IPS-18c (cell line): ENCODE measurements around the gene EAPP.
"Not testable (repeated sequence)": the region's sequence is repeated elsewhere in the genome, so short reads cannot be mapped to it uniquely, and the experiment has no call there.

ENCODE experiments used
- H3K4me3 ChIP-seq: 2 replicates; pipeline ENCODE4 v1.7.0; 2013; ENCODE audit warnings: low read depth, mild to moderate bottlenecking, low read length, moderate library complexity; ENCODE audit not compliant: insufficient read depth
- H3K9me3 ChIP-seq: one replicate; pipeline ENCODE4 v1.6.1; 2013; ENCODE audit warnings: mild to moderate bottlenecking, low read length, moderate library complexity; ENCODE audit not compliant: control insufficient read depth, insufficient read depth

EAPP gene

DNA sequence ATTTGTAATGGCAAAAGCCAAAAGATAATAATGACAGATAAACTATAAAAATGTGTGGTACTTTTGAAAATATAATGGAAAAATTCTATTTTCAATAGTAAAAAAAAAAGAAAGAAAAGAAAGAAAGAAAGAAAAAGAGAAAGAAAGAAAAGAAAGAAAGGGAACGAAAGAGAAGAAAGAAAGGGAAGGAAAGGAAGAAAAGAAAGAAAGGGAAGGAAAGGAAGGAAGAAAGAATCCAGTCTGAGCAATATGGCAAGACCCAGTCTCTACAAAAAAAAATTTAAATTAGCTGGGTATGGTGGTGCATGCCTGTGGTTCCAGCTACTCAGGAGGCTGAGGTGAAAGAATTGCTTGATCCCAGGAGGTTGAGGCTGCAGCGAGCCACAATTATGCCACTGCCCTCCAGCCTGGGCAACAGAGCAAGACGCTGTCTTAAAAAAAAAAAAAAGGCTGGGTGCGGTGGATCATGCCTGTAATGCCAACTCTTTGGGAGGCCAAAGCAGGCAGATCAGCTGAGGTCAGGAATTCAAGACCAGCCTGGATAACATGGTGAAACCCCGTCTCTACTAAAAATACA lies 38.4 kb downstream of the EAPP start:
- Histone ChIP-seq H3K9me3 (no peaks in the 10 kb centered on the region), H3K4me3 (no peak overlapping the region)

DNA sequence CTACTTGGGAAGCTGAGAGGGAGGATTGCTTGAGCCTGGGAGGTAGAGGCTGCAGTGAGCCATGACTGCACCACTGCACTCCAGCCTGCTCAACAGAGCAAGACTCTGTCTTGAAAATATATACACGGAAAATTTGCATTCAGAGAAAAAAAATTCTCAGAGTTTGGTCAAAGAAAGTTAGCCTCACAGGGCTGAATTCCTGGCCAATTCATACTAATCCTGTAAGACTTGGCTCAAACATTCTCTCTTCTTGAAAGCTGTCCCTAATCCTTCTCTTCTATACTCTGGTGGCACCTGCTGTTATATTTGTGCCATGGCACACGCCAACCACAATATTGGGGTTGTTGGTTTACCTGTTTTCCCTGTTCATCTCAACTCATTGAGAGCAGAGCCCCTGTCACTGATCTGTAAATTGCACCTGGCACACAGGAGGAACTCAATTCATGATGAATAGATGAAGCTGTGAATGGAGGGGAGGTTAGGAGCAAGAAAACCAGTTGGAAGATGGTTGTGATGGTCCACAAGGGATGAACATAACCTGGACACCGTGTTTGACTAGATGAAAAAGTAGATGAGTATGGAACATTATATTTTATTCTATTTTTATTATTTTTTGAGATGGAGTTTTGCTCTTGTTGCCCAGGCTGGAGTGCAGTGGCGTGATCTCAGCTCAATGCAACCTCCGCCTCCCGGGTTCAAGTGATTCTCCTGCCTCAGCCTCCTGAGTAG lies 40.7 kb downstream of the EAPP start:
- Histone ChIP-seq H3K4me3 (no peak overlapping the region), H3K9me3 (no peaks in the 10 kb centered on the region)

DNA sequence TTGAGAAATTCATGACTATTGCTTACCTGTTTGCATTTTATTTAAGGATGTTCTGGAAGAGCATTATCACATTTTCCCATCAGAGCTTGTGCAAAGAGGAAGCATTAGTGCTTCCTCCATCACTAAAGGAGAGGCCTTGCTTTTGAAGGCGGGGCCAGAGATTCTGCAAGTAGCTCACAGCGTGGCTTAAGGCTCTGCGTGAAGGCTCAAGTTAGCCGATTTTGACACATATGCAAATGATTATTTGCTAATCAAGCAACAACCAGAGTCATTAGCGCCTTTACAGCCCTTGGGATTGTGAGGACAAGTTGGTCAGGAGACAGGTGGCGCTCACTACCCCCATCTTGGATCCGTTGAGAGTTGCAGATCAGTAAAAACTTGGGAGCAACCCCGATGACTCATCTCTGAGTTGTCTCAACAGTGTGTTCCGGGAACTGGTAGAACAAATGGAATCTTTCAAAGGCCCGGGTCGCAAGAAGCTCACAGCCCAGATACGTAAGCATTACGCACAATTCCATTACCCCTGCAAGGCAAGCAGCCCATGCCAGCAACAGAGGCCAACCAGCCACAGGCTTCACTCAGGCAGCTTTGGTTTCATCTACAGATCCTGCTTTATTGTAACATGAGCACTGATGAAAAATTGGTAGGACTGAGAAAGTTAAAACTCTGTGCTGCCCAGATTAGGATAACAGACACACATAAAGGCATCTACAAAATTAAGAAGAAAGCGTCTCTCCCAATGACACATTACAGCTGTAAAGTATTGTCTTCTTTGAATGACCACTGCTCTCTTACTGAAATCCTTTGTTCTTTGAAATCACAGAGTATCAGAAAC lies 42.6 kb downstream of the EAPP start:
- Histone ChIP-seq H3K9me3 (no peaks in the 10 kb centered on the region), H3K4me3 (no peak overlapping the region)

DNA sequence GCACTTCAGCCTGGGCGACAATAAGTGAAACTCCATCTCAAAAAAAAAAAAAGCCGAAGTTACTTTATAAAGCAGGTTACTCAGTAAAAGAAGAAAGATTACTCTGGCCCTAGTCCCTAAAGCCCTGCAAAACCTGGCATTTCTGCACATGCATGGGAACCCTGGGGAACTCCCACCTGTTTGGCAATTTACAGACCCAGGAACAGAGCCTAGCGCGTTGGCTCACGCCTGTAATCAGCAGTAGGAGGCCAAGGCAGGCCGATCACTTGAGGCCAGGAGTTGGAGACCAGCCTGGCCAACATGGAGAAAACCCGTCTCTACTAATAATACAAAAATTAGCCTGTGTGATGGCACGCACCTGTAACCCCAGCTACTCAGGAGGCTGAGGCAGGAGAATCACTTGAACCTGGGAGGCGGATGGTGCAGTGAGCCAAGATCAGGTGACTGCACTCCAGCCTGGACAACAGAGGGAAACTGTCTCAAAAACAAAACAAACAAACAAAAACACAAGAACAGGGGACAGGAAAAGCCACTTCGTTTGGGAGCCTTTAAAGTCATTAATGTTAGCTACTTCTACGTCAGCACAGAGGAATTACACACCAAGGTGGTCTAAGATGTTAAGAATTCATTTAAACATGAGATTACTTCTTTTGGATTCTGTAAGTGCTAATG lies 43.4 kb downstream of the EAPP start:
- H3K9me3 ChIP-seq: no peaks in the 10 kb centered on the region
- no peak overlapping the region for H3K4me3 ChIP-seq

DNA sequence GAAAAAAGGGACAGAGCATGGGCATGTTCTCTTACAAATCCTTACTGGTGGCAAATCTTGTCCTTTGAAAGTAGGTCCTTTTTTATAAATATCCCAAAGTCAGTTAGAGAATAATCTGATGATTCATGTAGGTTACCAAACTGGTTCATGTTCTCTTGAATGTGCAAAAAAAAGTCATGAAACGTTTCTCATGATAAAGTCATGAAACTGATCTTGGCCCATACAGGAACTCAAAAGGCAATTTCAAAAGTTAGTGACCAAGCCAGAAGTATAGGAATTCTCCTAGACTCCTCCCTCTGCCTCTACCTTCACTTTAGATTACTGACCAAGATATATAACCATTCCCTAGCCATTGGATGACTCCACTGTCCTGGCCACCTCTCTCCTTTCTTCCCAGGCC lies 50.2 kb downstream of the EAPP start:
- Histone ChIP-seq H3K9me3 (no peaks in the 10 kb centered on the region), H3K4me3 (no peak overlapping the region)

DNA sequence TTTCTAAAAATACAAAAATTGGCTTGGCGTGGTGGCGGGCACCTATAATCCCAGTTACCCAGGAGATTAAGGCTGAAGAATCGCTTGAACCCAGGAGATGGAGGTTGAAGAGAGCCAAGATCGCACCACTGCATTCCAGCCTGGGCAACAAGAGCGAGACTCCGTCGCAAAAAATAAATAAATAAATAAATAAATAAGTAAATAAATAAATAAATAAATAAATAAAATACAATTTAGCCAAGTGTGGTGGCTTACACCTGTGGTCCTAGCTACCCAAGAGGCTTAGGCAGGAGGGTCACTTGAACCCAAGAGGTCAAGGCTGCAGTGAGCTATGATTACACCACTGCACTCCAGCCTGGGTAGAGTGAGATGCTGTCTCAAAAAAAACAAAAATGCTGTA lies 51.0 kb downstream of the EAPP start:
- Histone ChIP-seq H3K4me3 (no peak overlapping the region), H3K9me3 (no peaks in the 10 kb centered on the region)

DNA sequence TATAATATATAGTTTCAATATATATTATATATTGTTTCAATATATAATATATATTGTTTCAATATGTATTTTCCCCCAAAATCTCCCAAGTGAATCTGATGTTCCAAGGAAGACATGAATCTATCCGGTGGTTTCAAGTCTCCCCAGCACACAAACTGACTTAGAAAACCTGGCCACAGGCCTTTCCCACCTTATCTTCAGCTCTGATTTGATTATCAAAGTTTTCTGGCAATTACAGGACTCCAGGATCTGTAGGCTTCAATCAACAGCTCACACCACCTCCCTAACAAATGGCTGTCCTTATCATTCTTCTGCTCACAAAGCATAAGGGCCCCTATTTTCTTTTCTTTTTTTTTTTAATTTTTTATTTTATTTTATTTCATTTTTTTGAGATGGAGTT lies 54.8 kb downstream of the EAPP start:
- Histone ChIP-seq H3K9me3 (no peaks in the 10 kb centered on the region), H3K4me3 (no peak overlapping the region)

DNA sequence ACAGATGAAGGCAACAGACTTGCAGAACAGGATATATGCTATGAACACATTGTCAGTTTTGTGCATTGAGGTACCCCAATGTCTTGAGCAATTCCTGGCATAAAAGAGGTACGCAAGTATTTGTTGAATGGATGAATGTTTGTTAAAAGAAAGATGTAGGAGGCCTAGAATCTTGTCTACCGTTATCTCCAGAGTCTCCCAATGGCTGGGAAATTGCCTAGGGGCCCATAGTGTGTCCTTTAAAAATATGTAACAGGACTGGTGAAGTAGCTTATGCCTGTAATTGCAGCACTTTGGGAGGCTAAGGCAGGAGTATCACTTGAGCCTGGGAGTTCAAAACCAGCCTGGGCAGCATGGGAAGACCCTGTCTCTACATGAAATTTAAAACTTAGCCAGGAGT lies 57.0 kb downstream of the EAPP start:
- H3K4me3 ChIP-seq: no peak overlapping the region

DNA sequence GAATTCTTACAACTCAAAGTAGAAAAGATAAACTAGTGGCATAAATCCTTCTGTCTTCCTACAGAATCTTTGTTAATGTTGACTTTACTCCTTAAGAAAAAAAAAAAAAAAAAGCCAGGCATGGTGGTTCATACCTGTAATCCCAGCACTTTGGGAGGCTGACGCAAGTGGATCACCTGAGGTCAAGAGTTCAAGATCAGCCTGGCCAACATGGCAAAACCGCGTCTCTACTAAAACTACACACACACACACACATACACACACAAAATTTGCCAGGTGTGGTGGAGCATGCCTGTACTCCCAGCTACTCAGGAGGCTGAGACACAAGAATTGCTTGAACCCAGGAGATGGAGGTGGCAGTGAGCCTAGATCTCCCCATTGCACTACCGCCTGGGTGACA lies 59.8 kb downstream of the EAPP start:
- H3K9me3 ChIP-seq: peaks cover 3% of the 10 kb centered on the region
- no peak overlapping the region for H3K4me3 ChIP-seq

More for the DNA sequence above, 57.0 kb downstream of the EAPP start:
- no peaks in the 10 kb centered on the region for H3K9me3 ChIP-seq

DNA sequence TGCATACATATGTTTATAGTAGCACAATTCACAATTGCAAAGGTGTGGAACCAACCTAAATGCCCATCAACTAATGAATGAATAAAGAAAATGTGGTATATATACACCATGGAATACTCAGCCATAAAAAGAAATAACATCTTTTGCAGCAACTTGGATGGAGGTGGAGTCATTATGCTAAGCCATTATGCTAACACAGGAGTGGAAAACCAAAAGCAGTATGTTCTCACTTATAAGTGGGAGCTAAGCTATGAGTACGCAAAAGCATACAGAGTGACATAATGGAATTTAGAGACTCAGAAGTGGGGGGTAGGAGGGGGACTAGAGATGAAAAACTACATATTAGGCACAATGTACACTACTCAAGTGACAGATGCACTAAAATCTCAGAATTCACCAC lies 61.2 kb downstream of the EAPP start:
- Histone ChIP-seq H3K4me3 (no peak overlapping the region), H3K9me3 (peaks cover 3% of the 10 kb centered on the region)

DNA sequence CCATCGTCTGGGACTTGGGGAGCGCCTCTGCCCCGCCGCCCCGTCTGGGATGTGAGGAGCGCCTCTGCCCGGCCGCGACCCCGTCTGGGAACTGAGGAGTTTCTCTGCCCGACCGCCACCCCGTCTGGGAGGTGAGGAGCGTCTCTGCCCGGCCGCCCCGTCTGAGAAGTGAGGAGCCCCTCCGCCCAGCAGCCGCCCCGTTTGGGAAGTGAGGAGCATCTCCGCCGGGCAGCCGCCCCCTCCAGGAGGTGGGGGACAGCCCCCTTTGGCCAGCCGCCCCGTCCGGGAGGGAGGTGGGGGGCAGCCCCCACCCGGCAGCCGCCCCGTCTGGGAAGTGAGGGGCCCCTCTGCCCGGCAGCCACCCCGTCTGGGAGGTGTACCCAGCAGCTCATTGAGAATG lies 63.5 kb downstream of the EAPP start:
- H3K4me3 ChIP-seq, H3K9me3 ChIP-seq: not testable (repeated sequence)

DNA sequence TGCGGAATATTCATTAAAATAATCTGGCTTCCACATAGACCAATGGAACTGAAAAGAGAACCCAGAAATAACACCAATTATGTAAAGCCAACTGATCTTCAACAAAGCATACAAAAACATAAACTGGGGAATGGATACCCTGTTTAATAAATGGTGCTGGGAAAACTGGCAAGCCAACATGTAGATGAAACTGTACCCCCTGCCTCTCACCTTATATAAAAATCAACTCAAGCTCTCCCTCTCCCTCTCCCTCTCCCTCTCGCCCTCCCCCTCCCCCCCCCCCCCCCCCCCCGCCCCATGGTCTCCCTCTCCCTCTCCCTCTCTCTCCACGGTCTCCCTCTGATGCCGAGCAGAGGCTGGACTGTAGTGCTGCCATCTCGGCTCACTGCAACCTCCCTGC lies 64.3 kb downstream of the EAPP start:
- Histone ChIP-seq H3K9me3 (peaks cover 3% of the 10 kb centered on the region), H3K4me3 (no peak overlapping the region)

DNA sequence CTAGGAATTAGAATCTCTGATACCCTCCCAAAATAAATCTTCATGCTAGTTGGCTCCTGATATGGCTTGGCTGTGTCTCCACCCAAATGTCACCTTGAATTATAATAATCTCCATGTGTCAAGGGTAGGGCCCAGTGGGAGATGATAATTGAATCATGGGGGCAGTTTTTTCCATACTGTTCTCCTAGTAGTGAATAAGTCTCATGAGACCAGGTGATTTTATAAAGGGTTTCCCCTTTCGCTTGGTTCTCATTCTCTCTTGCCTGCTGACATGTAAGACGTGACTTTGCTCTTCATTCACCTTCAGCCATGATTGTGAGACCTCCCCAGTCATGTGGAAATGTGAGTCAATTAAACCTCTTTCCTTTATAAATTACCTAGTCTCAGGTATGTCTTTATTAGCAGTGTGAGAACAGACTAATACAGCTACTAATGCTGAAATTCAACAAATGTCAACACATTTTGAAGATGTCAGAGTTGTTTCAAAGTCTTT lies 65.3 kb downstream of the EAPP start:
- peaks cover 3% of the 10 kb centered on the region for H3K9me3 ChIP-seq
- no peak overlapping the region for H3K4me3 ChIP-seq

DNA sequence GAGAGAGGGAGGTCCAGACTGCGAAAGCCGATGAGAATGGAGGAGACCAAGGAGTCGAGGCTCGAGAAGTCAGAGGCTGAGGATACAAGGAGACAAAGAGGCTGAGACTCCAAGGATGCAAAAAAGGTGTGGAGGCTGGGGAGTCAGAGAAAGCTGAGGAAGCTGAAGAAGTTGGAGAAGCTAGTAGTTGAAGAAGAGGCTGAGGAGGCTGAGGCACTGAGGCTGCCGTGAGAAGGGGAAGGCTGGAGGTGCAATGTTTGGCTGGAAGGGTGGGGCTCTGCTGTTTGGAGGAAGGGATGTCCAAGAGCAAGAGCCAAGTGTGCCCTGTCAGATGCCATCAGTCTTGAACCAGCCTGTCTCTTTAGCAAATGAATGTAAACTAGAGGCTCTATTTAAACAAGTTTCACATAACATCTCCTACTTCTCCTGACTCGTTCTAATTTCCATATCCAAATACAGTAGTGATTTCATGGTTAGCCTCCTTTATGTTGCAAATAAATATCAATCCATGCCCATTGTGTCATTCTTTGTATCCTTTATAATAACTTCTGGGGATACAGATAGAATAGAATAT lies 66.7 kb downstream of the EAPP start:
- peaks cover 3% of the 10 kb centered on the region for H3K9me3 ChIP-seq
- no peak overlapping the region for H3K4me3 ChIP-seq

DNA sequence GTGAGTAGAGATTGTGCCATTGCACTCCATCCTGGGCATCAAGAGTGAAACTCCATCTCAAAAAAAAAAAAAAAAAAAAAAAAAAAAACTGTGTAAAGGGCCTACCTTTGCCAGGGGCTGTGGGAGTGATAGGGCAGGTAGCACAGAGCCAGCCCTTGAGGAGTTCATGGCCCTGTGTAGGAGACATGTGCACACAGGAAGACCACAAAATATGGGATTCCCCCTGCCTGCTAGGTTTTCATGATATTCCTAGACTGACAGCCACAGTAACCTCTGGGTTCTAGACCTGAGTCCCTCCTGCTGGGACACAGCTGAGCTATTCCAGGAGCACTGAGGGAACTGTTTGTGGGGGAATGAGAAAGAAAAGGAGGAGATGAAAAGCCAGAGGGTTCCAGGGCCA lies 69.2 kb downstream of the EAPP start:
- Histone ChIP-seq H3K4me3 (no peak overlapping the region), H3K9me3 (no peaks in the 10 kb centered on the region)

DNA sequence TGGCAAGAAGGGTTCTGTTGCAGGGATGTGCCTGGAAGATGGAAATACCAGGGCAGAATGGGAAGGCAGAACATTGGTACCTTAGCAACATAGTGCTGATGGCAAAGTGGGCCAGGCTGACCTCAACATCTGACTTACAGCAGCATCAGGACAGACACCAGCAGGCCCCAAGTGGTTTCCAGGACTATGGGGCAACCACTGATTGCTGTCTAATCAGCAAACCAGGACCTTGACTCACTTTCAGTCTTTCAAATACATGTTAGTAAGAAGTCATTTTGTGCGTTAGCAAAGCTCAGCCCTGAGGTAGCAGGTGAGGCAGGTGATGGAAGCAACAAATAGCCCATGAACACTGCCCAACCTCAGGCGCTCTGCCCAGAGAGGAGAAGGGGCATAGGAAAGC lies 72.8 kb downstream of the EAPP start:
- no peak overlapping the region for H3K4me3 ChIP-seq
- H3K9me3 ChIP-seq: peaks cover 2% of the 10 kb centered on the region
